GM12864 (cell line): Measurements from ENCODE around the gene USP10.

ENCODE experiments used
- DNase-seq: peaks from one replicate; pipeline ENCODE4 v3.0.0-alpha.2; 2011; ENCODE audit warnings: low read depth
- H3K4me3 ChIP-seq: 2 replicates; pipeline ENCODE4 v1.5.1; 2011; ENCODE audit warnings: mild to moderate bottlenecking, low read depth, low read length, control low read depth
- TF ChIP-seq, protein P1 (sequence below): IDR thresholded peaks from 2 replicates; pipeline ENCODE4 v1.5.1; 2011; ENCODE audit warnings: low read depth, mild to moderate bottlenecking, moderate library complexity, low read length, control low read depth, inconsistent platforms; ENCODE audit errors: missing control alignments

Gene USP10

DNA sequence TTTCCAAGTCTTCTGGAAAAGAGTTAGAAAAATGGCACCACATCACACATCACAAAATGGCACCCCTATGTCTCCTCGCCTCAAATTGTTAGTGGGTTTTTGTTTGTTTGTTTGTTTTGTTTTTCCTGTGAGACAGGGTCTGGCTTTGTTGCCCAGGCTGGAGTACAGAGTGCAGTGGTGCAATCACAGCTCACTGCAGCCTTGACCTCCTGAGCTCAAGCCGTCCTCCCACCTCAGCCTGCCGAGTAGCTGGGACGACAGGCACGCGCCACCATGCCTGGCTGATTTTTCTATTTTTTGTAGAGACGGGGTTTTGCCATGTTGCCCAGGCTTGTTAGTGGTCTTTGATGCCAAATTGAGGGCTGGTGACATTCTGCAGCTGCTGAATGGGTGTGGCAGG, 116.2 kb downstream of the USP10 start:
- no peak overlapping the region for H3K4me3 ChIP-seq
- no peak for DNase-seq

DNA sequence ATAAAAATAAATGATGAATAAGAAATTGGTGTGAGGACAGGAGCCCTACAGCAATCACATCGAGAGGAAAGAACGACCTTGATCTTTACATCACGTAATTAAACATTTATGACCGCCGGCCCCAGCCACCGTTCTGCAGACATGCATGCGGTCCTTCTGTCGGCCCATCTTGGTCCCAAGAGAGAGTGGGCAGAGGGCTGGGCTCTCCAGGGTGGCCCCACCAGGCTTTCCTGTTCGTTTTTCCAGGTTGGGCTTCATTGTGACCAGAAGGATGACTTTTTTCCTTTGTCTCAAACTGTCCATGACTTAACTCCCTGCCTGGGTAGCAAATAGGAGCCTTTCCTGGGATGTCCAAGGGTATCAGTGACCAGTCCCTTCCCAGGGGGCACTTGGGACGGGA, 116.7 kb downstream of the USP10 start:
- no peak overlapping the region for H3K4me3 ChIP-seq
- no peak for DNase-seq
- TF ChIP-seq, protein P1, sequence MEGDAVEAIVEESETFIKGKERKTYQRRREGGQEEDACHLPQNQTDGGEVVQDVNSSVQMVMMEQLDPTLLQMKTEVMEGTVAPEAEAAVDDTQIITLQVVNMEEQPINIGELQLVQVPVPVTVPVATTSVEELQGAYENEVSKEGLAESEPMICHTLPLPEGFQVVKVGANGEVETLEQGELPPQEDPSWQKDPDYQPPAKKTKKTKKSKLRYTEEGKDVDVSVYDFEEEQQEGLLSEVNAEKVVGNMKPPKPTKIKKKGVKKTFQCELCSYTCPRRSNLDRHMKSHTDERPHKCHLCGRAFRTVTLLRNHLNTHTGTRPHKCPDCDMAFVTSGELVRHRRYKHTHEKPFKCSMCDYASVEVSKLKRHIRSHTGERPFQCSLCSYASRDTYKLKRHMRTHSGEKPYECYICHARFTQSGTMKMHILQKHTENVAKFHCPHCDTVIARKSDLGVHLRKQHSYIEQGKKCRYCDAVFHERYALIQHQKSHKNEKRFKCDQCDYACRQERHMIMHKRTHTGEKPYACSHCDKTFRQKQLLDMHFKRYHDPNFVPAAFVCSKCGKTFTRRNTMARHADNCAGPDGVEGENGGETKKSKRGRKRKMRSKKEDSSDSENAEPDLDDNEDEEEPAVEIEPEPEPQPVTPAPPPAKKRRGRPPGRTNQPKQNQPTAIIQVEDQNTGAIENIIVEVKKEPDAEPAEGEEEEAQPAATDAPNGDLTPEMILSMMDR: no peak

More for the DNA sequence above, 116.2 kb downstream of the USP10 start:
- TF ChIP-seq, protein P1: no peak

DNA sequence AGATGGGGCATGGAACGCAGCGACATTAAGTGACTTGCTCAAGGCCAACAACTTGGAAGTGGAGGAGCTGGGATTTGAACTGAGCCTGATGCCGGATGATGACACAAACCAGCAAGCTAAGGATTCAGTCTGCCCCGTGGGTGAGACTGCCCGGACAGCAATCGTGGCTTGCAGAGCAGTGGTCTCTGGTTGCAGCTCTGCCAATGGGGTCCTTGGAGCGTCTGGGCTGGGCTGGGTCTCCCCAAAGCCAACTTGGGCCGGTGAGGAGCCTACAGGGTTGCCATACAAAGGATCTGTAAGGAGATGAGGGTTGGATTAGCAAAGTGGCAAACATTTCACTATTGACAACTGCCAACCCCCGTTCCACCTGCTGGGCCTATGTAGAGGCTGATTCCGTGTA, 117.4 kb downstream of the USP10 start:
- no peak for DNase-seq
- TF ChIP-seq, protein P1: no peak
- H3K4me3 ChIP-seq: no peak overlapping the region

DNA sequence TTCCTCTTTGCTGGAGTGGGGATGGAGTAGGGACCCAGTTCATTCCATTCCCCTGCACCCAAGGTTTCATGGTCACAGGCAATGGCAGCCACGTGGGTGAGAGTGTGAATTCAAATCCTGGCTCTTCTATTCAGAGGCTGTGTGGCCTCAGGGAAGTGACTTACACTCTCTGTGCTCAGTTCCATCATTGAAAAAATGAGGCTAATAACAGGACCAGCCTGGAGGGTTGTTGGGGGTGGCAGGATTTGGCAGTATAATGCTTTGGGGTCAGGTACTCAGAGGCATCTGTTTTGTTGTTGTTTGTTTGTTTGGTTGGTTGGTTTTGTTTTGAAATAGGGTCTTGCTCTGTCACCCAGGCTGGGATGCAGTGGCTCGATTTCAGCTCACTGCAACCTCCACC, 117.8 kb downstream of the USP10 start:
- no peak overlapping the region for H3K4me3 ChIP-seq
- DNase-seq: no peak
- TF ChIP-seq, protein P1: no peak

DNA sequence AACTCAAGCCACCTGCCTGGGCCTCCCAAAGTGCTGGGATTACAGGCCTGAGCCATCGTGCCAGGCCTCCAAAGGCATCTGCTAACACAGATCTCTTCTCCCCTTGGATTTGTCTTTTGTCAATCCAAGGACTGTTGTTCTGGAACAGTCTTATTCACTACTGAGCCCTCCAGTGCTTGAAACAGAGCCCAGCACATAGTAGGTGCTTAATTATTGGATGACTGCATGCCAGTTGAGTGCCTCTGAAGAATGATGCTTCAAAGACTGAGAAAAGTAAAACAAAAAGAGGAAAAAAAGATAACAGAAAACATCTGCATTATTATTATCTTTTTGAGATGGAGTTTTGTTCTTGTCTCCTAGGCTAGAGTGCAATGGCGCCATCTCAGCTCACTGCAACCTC, 118.3 kb downstream of the USP10 start:
- DNase-seq: no peak
- TF ChIP-seq, protein P1: no peak
- no peak overlapping the region for H3K4me3 ChIP-seq

DNA sequence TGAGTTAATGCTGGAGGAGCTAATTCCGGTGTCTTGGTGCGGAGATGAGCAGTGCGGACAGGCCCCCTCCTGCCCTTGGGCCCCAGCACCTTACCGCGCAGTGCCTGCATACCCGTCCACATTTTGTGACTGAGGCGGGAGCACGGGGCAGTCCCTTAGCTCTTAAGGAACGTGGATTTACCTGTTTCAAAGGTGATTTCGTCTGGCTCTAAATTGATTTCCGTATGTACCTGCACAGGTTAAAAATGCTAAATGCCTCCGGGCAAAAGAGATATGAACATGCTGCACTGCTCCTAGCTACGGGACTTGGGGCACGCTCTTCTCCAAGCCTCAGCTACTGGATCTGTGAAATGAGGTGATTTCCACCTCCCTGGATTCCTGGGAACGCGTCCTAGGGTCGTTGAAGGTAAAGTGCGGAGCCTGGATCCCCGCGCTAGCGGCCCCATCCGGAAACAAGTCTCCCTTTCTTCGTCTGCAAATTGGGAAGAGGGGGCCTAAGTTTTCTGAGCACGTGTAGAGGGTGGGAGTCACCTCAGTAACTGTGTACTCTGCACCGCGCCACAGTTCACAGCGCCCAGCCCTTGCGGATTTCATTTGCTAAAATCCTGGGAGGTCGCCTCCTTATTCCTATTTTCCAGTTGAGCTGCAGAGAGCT, 119.3 kb downstream of the USP10 start:
- TF ChIP-seq, protein P1: no peak
- DNase-seq: no peak
- H3K4me3 ChIP-seq: no peak overlapping the region

DNA sequence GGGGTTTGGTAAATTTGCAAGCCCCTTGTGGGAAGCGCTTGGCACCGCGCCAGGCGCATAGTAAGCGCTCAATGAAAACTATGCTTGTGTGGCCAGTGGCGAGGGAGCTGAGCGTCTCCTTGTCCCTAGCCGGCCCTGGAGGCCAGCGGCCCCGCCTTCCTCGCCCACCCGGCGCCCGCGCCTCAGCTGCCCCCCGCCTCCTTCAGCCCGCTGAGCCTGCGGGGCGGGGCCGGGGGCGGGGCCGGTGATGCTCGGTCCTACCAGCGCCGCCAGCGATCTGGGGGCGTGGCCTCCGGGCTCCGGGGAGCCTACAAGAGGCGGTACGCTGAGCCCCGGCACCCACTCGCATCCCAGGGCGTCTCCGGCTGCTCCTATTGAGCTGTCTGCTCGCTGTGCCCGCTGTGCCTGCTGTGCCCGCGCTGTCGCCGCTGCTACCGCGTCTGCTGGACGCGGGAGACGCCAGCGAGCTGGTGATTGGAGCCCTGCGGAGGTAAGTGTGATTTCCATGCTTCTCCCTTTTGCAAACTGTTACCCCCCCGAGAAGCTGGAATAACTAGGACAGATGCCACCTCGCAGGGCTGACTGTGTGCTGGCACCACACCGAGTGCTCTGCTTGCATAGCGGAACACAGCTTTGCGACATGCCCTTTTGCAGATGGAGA, 120.0 kb downstream of the USP10 start, which contains the start of gene CRISPLD2:
TSS of gene CRISPLD2 (plus strand) at position 342 of the 661 bp plus-strand sequence. CDS start 18,511 bp downstream, outside the sequence.
- TF ChIP-seq, protein P1: no peak
- no peak within 1 kb of the TSS for H3K4me3 ChIP-seq
- DNase-seq: no peak
